Neuronal stem cell (in vitro differentiated cells): ENCODE measurements around the gene AGBL4.
A peak's percentile ranks its signal among the peaks of the same experiment; 100 is the strongest.

ENCODE experiments used
- DNase-seq: peaks from one replicate; pipeline ENCODE4 v3.0.0-alpha.2; 2013; ENCODE audit warnings: low spot score
- H2AFZ ChIP-seq: one replicate; pipeline ENCODE4 v1.6.1; 2013; ENCODE audit warnings: mild to moderate bottlenecking, low read length, inconsistent platforms
- H2AK5ac ChIP-seq: 2 replicates; pipeline ENCODE4 v1.6.1; 2013; ENCODE audit warnings: low read depth, mild to moderate bottlenecking, inconsistent platforms, low read length, moderate library complexity, mixed read lengths
- H2BK120ac ChIP-seq: 2 replicates; pipeline ENCODE4 v1.6.1; 2013; ENCODE audit warnings: low read depth, mild to moderate bottlenecking, inconsistent platforms, low read length, moderate library complexity, mixed read lengths
- H2BK12ac ChIP-seq: one replicate; pipeline ENCODE4 v1.6.1; 2013; ENCODE audit warnings: low read length, inconsistent platforms
- H2BK15ac ChIP-seq: 2 replicates; pipeline ENCODE4 v1.6.1; 2013; ENCODE audit warnings: mild to moderate bottlenecking, low read length, inconsistent platforms, mixed read lengths
- H2BK5ac ChIP-seq: one replicate; pipeline ENCODE4 v1.6.1; 2013; ENCODE audit warnings: inconsistent platforms, mild to moderate bottlenecking, low read length, moderate library complexity
- H3K14ac ChIP-seq: one replicate; pipeline ENCODE4 v1.6.1; 2013; ENCODE audit warnings: low read length, inconsistent platforms
- H3K18ac ChIP-seq: 2 replicates; pipeline ENCODE4 v1.6.1; 2013; ENCODE audit warnings: low read length, inconsistent platforms
- H3K23ac ChIP-seq: 2 replicates; pipeline ENCODE4 v1.6.1; 2013; ENCODE audit warnings: low read depth, mild to moderate bottlenecking, mixed read lengths, low read length, inconsistent platforms; ENCODE audit not compliant: poor library complexity
- H3K27ac ChIP-seq: replicated peaks from 3 replicates; pipeline ENCODE4 v1.5.1; 2013; ENCODE audit warnings: low read length, inconsistent platforms
- H3K27me3 ChIP-seq, 3 experiments: 2 replicates each; pipeline ENCODE4 v1.6.1; 2013; ENCODE audit warnings: low read length in 3 of 3, mild to moderate bottlenecking in 2 of 3, inconsistent platforms in 1 of 3, low read depth in 1 of 3, mixed read lengths in 1 of 3, moderate library complexity in 1 of 3; ENCODE audit not compliant: control insufficient read depth in 3 of 3, insufficient read depth in 3 of 3
- H3K36me3 ChIP-seq, 2 donors: replicated peaks in 1 of 2; 2 replicates each; pipeline ENCODE4 v1.6.1; 2013; ENCODE audit warnings: low read length in 2 of 2; ENCODE audit not compliant: control insufficient read depth in 2 of 2, insufficient read depth in 2 of 2
- H3K4ac ChIP-seq: 2 replicates; pipeline ENCODE4 v1.6.1; 2013; ENCODE audit warnings: inconsistent platforms, mild to moderate bottlenecking, low read length, moderate library complexity
- H3K4me1 ChIP-seq, 2 donors: 1 replicate in 1 of 2; 2 replicates in 1 of 2; pipeline ENCODE4 v1.6.1; 2013; ENCODE audit warnings: low read length in 2 of 2, low read depth in 1 of 2; ENCODE audit not compliant: control insufficient read depth in 2 of 2, insufficient read depth in 1 of 2
- H3K4me2 ChIP-seq: one replicate; pipeline ENCODE4 v1.6.1; 2013; ENCODE audit warnings: mild to moderate bottlenecking, low read length, inconsistent platforms; ENCODE audit not compliant: insufficient read depth, poor library complexity, severe bottlenecking
- H3K4me3 ChIP-seq, 2 donors: 2 replicates each; pipeline ENCODE4 v1.5.1; 2013; ENCODE audit warnings: low read length in 2 of 2, mild to moderate bottlenecking in 2 of 2, inconsistent platforms in 1 of 2, moderate library complexity in 1 of 2
- H3K79me1 ChIP-seq: one replicate; pipeline ENCODE4 v1.6.1; 2013; ENCODE audit warnings: low read depth, mild to moderate bottlenecking, inconsistent platforms, low read length, moderate library complexity
- H3K9ac ChIP-seq: one replicate; pipeline ENCODE4 v1.6.1; 2013; ENCODE audit warnings: mild to moderate bottlenecking, low read depth, low read length, inconsistent platforms; ENCODE audit not compliant: poor library complexity
- H3K9me3 ChIP-seq, 2 donors: replicated peaks in 1 of 2; 2 replicates each; pipeline versions ENCODE3 to v1.6.1; 2013; ENCODE audit warnings: low read length in 2 of 2, mild to moderate bottlenecking in 2 of 2, inconsistent platforms in 1 of 2, low read depth in 1 of 2, mixed read lengths in 1 of 2, moderate library complexity in 1 of 2; ENCODE audit not compliant: control insufficient read depth in 2 of 2, insufficient read depth in 1 of 2
- H4K8ac ChIP-seq: one replicate; pipeline ENCODE4 v1.6.1; 2013; ENCODE audit warnings: low read depth, mild to moderate bottlenecking, inconsistent platforms, low read length, moderate library complexity
- H4K91ac ChIP-seq: one replicate; pipeline ENCODE4 v1.6.1; 2013; ENCODE audit warnings: low read length, low read depth, mild to moderate bottlenecking, inconsistent platforms; ENCODE audit not compliant: poor library complexity
- WGBS, 2 donors: extraction: QIAGEN DNeasy Blood & Tissue Kit; methylation state at CpG; one replicate each; pipeline ENCODE4 v1.1.7; 2013; ENCODE audit warnings: missing lambda C conversion rate in 2 of 2, mixed read lengths in 1 of 2; ENCODE audit not compliant: insufficient read length in 2 of 2, insufficient replicate concordance in 1 of 2; ENCODE audit errors: extremely low coverage in 2 of 2; 5-methylcytosine and 5-hydroxymethylcytosine counted together

The AGBL4 gene

GRCh38 chr1:48810740-48811139 is 1213.0 kb downstream of the AGBL4 start:
- WGBS, 2 donors = no CpG with 5 or more reads among the region's 4 CpGs
- Histone ChIP-seq H3K14ac (no peak overlapping the region), H3K23ac (no peak overlapping the region), H4K8ac (no peak overlapping the region), H3K9ac (no peak overlapping the region), H3K27ac (no peak overlapping the region), H2BK120ac (no peak overlapping the region), H3K9me3 (no peaks in the 10 kb centered on the region), H2AK5ac (no peak overlapping the region), H2BK12ac (no peak overlapping the region), H3K4me1 (peaks cover 0 to 6% of the 10 kb centered on the region in 2 donors), H3K36me3 (no peaks in the 10 kb centered on the region), H2AFZ (no peak overlapping the region), H3K27me3 (no peaks in the 10 kb centered on the region), H3K4me3 (peak overlapping the region in 1 of 2 donors; percentile 31), H3K4me2 (no peak overlapping the region), H2BK5ac (no peak overlapping the region), H4K91ac (no peak overlapping the region), H3K79me1 (no peaks in the 10 kb centered on the region), H3K4ac (no peak overlapping the region), H2BK15ac (no peak overlapping the region), H3K18ac (no peak overlapping the region)
- no peak for DNase-seq

DNA sequence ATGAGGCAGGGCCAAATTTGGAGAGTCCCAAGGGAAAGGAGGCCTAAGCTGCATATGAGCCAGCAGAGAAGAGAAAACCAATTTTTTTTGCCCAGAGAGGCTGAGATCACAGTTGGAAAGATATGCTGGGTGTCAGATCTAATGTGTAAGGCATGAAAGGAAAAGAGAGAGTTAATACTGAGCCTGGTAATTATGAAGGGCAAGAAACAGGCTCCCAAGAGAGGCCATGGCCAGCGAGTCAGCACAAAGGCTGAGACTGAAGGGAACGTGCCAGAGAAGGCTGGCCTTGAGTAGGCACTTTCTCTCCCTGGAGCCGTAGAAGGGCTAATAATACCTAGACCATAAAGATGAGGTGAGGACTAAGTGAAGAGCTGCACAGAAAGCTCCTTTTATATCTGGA is 1215.3 kb downstream of the AGBL4 start:
- H3K4me2 ChIP-seq = no peak overlapping the region
- no peak overlapping the region for H3K18ac ChIP-seq
- WGBS, 2 donors = no CpG with 5 or more reads among the region's 3 CpGs
- H3K9me3 ChIP-seq = no peaks in the 10 kb centered on the region
- H3K4me1 ChIP-seq = peaks cover 0 to 6% of the 10 kb centered on the region in 2 donors
- no peak overlapping the region for H2AFZ ChIP-seq
- H3K23ac ChIP-seq = no peak overlapping the region
- no peaks in the 10 kb centered on the region for H3K27me3 ChIP-seq
- no peak overlapping the region for H3K4me3 ChIP-seq
- no peak overlapping the region for H3K27ac ChIP-seq
- no peaks in the 10 kb centered on the region for H3K36me3 ChIP-seq
- no peak overlapping the region for H4K91ac ChIP-seq
- H3K14ac ChIP-seq = no peak overlapping the region
- no peak overlapping the region for H2BK120ac ChIP-seq
- no peak overlapping the region for H3K9ac ChIP-seq
- no peak overlapping the region for H2BK15ac ChIP-seq
- no peak overlapping the region for H2AK5ac ChIP-seq
- H4K8ac ChIP-seq = no peak overlapping the region
- no peak overlapping the region for H2BK12ac ChIP-seq
- H3K79me1 ChIP-seq = no peaks in the 10 kb centered on the region
- DNase-seq = no peak
- H2BK5ac ChIP-seq = no peak overlapping the region
- H3K4ac ChIP-seq = no peak overlapping the region

GRCh38 chr1:48807554-48808260 is 1216.0 kb downstream of the AGBL4 start:
- Histone ChIP-seq H3K4me2 (no peak overlapping the region), H3K79me1 (no peaks in the 10 kb centered on the region), H2BK12ac (no peak overlapping the region), H3K4me1 (peaks cover 0 to 6% of the 10 kb centered on the region in 2 donors), H3K14ac (no peak overlapping the region), H3K4me3 (no peak overlapping the region), H2AFZ (no peak overlapping the region), H3K36me3 (no peaks in the 10 kb centered on the region), H2BK120ac (no peak overlapping the region), H3K27me3 (no peaks in the 10 kb centered on the region), H4K8ac (no peak overlapping the region), H4K91ac (no peak overlapping the region), H2AK5ac (no peak overlapping the region), H3K4ac (no peak overlapping the region), H3K18ac (no peak overlapping the region), H3K23ac (no peak overlapping the region), H3K9ac (no peak overlapping the region), H2BK5ac (no peak overlapping the region), H2BK15ac (no peak overlapping the region), H3K9me3 (no peaks in the 10 kb centered on the region), H3K27ac (no peak overlapping the region)
- no CpG with 5 or more reads among the region's 4 CpGs for WGBS, 2 donors
- no peak for DNase-seq

GRCh38 chr1:48803474-48803873 is 1220.3 kb downstream of the AGBL4 start:
- no peak overlapping the region for H3K9ac ChIP-seq
- no peak for DNase-seq
- no peak overlapping the region for H3K23ac ChIP-seq
- no peaks in the 10 kb centered on the region for H3K79me1 ChIP-seq
- H2AFZ ChIP-seq = no peak overlapping the region
- H3K4ac ChIP-seq = no peak overlapping the region
- H3K36me3 ChIP-seq = no peaks in the 10 kb centered on the region
- H3K4me1 ChIP-seq = peaks cover 0 to 9% of the 10 kb centered on the region in 2 donors
- H2BK5ac ChIP-seq = no peak overlapping the region
- H3K14ac ChIP-seq = no peak overlapping the region
- H4K91ac ChIP-seq = no peak overlapping the region
- H3K27ac ChIP-seq = no peak overlapping the region
- H3K18ac ChIP-seq = no peak overlapping the region
- H2BK15ac ChIP-seq = no peak overlapping the region
- H3K27me3 ChIP-seq = no peaks in the 10 kb centered on the region
- no peak overlapping the region for H2AK5ac ChIP-seq
- H3K9me3 ChIP-seq = no peaks in the 10 kb centered on the region
- no peak overlapping the region for H2BK120ac ChIP-seq
- H2BK12ac ChIP-seq = no peak overlapping the region
- no peak overlapping the region for H3K4me3 ChIP-seq
- H3K4me2 ChIP-seq = no peak overlapping the region
- no peak overlapping the region for H4K8ac ChIP-seq
